Smooth muscle cell (in vitro differentiated cells): Measurements from ENCODE around the gene FAM81A. TPM values are rescaled to one million over a fixed set of nuclear protein-coding genes. Genes with fewer than 3 reads are reported as not detected.
"Not testable (repeated sequence)": the region's sequence is repeated elsewhere in the genome, so short reads cannot be mapped to it uniquely, and the experiment has no call there.

ENCODE experiments used
- DNase-seq: peaks from one replicate; lab custom pipeline; 2025; ENCODE audit not compliant: unreplicated experiment; lab: John Stamatoyannopoulos, UW
- H2AFZ ChIP-seq: fragments of 200-600 bp; sonication (generic); 2 replicates; pipeline ENCODE4 v1.6.0; 2016; ENCODE audit warnings: antibody characterized with exemption, low read depth, mild to moderate bottlenecking
- H3F3A ChIP-seq: fragments of 200-600 bp; sonication (generic); 2 replicates; pipeline ENCODE4 v1.6.0; 2017; ENCODE audit warnings: antibody characterized with exemption, low read depth
- H3K27ac ChIP-seq: fragments of 200-600 bp; sonication (generic); 2 replicates; pipeline ENCODE4 v1.5.1; 2016; ENCODE audit warnings: low read depth, mild to moderate bottlenecking
- H3K27me3 ChIP-seq: fragments of 200-600 bp; sonication (generic); 2 replicates; pipeline ENCODE4 v1.6.1; 2016; ENCODE audit warnings: low read depth, mild to moderate bottlenecking
- H3K36me3 ChIP-seq: fragments of 200-600 bp; sonication (generic); 2 replicates; pipeline ENCODE4 v1.5.1; 2016; ENCODE audit warnings: low read depth
- H3K4me1 ChIP-seq: fragments of 200-600 bp; sonication (generic); 2 replicates; pipeline ENCODE4 v1.5.1; 2016; ENCODE audit warnings: low read depth
- H3K4me2 ChIP-seq: fragments of 200-600 bp; sonication (generic); 2 replicates; pipeline ENCODE4 v1.6.0; 2016; ENCODE audit warnings: mild to moderate bottlenecking
- H3K4me3 ChIP-seq: fragments of 200-600 bp; sonication (generic); 2 replicates; pipeline ENCODE4 v1.5.1; 2016; ENCODE audit warnings: mild to moderate bottlenecking
- H3K79me2 ChIP-seq: fragments of 200-600 bp; sonication (generic); 2 replicates; pipeline ENCODE4 v1.6.0; 2016; ENCODE audit warnings: low read depth, mild to moderate bottlenecking
- H3K9ac ChIP-seq: fragments of 200-600 bp; sonication (generic); 2 replicates; pipeline ENCODE4 v1.6.0; 2016; ENCODE audit warnings: low read depth
- H3K9me3 ChIP-seq: fragments of 200-600 bp; sonication (generic); replicated peaks from 2 replicates; pipeline ENCODE4 v1.5.1; 2016; ENCODE audit warnings: low read depth
- H4K20me1 ChIP-seq: fragments of 200-600 bp; sonication (generic); 2 replicates; pipeline ENCODE4 v1.6.0; 2016; ENCODE audit warnings: low read depth
- WGBS: methylation state at CpG from one replicate; pipeline ENCODE4 v1.1.7; 2016; ENCODE audit warnings: low lambda C conversion rate; 5-methylcytosine and 5-hydroxymethylcytosine counted together
- polyA plus RNA-seq: library from polyadenylated mRNA; unstranded; fragments of >200 nt; fragmentation: Nextera tagmentation; extraction: Ambion mirVana; gene quantifications from 2 replicates; pipeline ENCODE4 v1.2.1, GENCODE V29; 2016
- total RNA-seq: library from RNA; depleted of rRNA; stranded (reverse); fragments of >200 nt; gene quantifications from 2 replicates; pipeline ENCODE4 v1.2.3, GENCODE V29; 2014
- TF ChIP-seq, protein P1 (sequence below): fragments of 200-600 bp; sonication (generic); IDR thresholded peaks from 2 replicates; pipeline ENCODE4 v1.5.1; 2017; ENCODE audit warnings: borderline replicate concordance, mild to moderate bottlenecking, antibody characterized with exemption; ENCODE audit not compliant: insufficient read depth, poor library complexity, severe bottlenecking

FAM81A gene
- total and polyA plus RNA-seq, 2 experiments from 2014 or later = 0.04 to 1.8 TPM

DNA sequence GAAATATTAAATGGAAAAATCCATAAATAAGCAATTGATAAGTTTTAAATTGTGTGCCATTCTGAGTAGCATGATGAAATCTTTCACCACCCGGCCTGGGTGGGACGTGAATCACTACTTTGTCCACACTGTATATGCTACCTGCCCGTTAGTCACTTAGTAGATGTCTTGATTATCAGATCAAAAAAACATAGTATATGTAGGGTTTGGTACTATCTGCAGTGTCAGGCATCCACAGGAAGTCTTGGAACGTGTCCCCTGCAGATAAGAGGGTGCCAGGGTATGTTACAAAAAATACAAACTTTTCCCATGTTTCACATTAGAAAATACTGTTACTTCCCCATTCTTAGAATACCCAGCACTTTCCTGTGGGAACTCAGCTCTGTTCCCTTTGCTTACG is 35.2 kb downstream of the FAM81A start:
- H3K27ac ChIP-seq = no peak overlapping the region
- no peak overlapping the region for H2AFZ ChIP-seq
- TF ChIP-seq, protein P1, sequence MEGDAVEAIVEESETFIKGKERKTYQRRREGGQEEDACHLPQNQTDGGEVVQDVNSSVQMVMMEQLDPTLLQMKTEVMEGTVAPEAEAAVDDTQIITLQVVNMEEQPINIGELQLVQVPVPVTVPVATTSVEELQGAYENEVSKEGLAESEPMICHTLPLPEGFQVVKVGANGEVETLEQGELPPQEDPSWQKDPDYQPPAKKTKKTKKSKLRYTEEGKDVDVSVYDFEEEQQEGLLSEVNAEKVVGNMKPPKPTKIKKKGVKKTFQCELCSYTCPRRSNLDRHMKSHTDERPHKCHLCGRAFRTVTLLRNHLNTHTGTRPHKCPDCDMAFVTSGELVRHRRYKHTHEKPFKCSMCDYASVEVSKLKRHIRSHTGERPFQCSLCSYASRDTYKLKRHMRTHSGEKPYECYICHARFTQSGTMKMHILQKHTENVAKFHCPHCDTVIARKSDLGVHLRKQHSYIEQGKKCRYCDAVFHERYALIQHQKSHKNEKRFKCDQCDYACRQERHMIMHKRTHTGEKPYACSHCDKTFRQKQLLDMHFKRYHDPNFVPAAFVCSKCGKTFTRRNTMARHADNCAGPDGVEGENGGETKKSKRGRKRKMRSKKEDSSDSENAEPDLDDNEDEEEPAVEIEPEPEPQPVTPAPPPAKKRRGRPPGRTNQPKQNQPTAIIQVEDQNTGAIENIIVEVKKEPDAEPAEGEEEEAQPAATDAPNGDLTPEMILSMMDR = no peak

DNA sequence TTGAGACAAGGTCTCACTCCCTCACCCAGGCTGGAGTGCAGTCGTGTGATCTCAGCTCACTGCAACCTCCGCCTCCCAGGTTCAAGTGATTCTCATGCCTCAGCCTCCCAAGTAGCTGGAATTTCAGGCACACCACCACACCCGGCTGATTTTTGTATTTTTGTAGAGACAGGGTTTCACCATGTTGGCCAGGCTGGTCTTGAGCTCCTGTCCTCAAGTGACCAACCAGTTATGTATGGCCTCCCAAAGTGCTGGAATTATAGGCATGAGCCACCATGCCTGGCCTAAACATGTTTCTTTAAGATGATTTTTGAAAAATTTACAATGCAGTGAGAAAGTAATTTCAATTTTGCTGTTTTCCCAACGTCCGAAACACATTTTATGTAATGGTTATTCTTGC is 37.2 kb downstream of the FAM81A start:
- not testable (repeated sequence) for H4K20me1 ChIP-seq, H3K36me3 ChIP-seq, H3K9me3 ChIP-seq, H3K4me1 ChIP-seq, H3K79me2 ChIP-seq, H3K9ac ChIP-seq, H2AFZ ChIP-seq, H3K4me2 ChIP-seq, H3K4me3 ChIP-seq, H3F3A ChIP-seq, H3K27ac ChIP-seq, DNase-seq, H3K27me3 ChIP-seq
- WGBS = 90% methylated on average over 5 of the region's 5 CpGs

More for the DNA sequence above, 35.2 kb downstream of the FAM81A start:
- H4K20me1 ChIP-seq = no peaks in the 10 kb centered on the region
- H3F3A ChIP-seq = no peaks in the 10 kb centered on the region
- H3K9me3 ChIP-seq = no peaks in the 10 kb centered on the region
- H3K9ac ChIP-seq = no peak overlapping the region
- no peak overlapping the region for H3K4me3 ChIP-seq
- peaks cover 5% of the 10 kb centered on the region for H3K27me3 ChIP-seq
- H3K79me2 ChIP-seq = no peaks in the 10 kb centered on the region
- H3K36me3 ChIP-seq = no peaks in the 10 kb centered on the region
- no peaks in the 10 kb centered on the region for H3K4me1 ChIP-seq
- no peak for DNase-seq
- WGBS = 80% methylated on average over 5 of the region's 5 CpGs
- H3K4me2 ChIP-seq = no peak overlapping the region

DNA sequence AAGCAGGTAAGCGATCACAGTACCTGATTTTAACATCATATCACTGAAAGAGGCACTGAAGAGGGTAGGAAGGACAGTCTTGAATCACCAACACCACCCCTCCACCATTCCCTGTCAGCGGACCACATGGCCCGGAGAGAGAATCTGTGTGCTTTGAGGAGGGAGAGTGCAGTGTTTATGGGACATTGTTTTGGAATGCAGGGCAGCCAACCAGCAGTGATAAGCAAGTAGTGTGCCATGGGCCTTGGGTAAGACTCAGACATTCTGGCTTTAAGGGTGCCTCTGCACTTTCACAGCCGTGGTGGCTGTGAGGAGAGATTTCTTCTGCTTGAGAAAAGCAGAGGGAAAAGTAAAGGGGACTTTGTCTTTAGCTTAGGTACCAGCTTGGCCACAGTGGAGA is 46.4 kb downstream of the FAM81A start:
- no peaks in the 10 kb centered on the region for H3K79me2 ChIP-seq
- no peaks in the 10 kb centered on the region for H4K20me1 ChIP-seq
- 59% methylated on average over 4 of the region's 4 CpGs for WGBS
- no peaks in the 10 kb centered on the region for H3K9me3 ChIP-seq
- no peak for DNase-seq
- H3K36me3 ChIP-seq = no peaks in the 10 kb centered on the region
- H3K27ac ChIP-seq = no peak overlapping the region
- H3F3A ChIP-seq = no peaks in the 10 kb centered on the region
- H3K9ac ChIP-seq = no peak overlapping the region
- TF ChIP-seq, protein P1 = no peak
- H3K4me3 ChIP-seq = no peak overlapping the region
- no peaks in the 10 kb centered on the region for H3K4me1 ChIP-seq
- no peak overlapping the region for H3K4me2 ChIP-seq
- no peak overlapping the region for H2AFZ ChIP-seq
- H3K27me3 ChIP-seq = no peaks in the 10 kb centered on the region

DNA sequence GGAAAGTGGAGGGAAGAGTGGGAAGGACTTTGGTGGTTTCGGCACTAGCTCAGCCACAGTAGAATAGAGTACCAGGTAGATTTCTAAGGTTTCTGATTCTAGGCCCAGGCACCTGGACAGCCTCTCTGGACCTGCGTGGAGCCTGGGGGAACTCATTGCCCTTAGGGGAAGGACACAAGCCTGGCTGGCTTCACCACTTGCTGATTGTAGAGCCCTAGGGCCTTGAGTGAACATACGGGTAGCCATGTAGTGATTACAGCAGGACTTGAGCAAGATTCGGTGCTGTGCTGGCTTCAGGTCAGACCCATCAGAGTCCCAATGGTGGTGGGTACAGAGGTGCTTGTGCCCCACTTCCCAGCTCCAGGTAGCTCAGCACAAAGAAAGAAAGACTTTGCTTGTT is 47.0 kb downstream of the FAM81A start:
- Histone ChIP-seq H3K9ac (no peak overlapping the region), H3K4me1 (no peaks in the 10 kb centered on the region), H3K27ac (no peak overlapping the region), H3K4me2 (no peak overlapping the region), H3F3A (no peaks in the 10 kb centered on the region), H3K27me3 (no peaks in the 10 kb centered on the region), H2AFZ (no peak overlapping the region), H3K9me3 (no peaks in the 10 kb centered on the region), H3K36me3 (no peaks in the 10 kb centered on the region), H3K79me2 (no peaks in the 10 kb centered on the region), H3K4me3 (no peak overlapping the region), H4K20me1 (no peaks in the 10 kb centered on the region)
- 86% methylated on average over 4 of the region's 4 CpGs for WGBS
- no peak for DNase-seq
- TF ChIP-seq, protein P1 = no peak

DNA sequence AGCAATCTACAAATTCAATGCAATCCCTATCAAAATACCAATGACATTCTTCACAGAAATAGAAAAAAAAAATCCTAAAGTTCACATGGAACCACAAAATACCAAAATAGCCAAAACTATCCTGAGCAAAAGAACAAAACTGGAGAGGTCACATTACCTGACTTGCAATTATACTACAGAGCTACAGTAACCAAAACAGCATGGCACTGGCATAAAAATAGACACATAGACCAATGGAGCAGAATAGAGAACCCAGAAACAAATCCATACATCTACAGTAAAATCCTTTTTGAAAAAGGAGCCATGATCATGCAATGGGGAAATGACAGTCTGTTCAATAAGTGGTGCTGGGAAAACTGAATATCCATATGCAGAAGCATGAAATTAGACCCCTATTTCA is 51.5 kb downstream of the FAM81A start:
- not testable (repeated sequence) for H3K27me3 ChIP-seq, DNase-seq, H3K4me3 ChIP-seq, H3K9me3 ChIP-seq, H3K79me2 ChIP-seq, H3F3A ChIP-seq, H2AFZ ChIP-seq, H3K9ac ChIP-seq, H4K20me1 ChIP-seq, H3K4me1 ChIP-seq, H3K4me2 ChIP-seq, H3K36me3 ChIP-seq, H3K27ac ChIP-seq
